A549 (cell line): Measurements from ENCODE around the gene TMEM53. TPM values are rescaled to one million over a fixed set of nuclear protein-coding genes. Genes with fewer than 3 reads are reported as not detected.

Experiments used
- ATAC-seq, 2 experiments: fragments of 200-7000 bp in 1 of 2; fragments of >200 bp in 1 of 2; cut with Nextera tagmentation in 1 of 2; cut with Tn5 transposase in 1 of 2; 3 replicates each; pipeline versions ENCODE4 v1.8.0 to v1.9.1; 2018 to 2020; ENCODE audit warnings: mild to moderate bottlenecking in 1 of 2, moderate library complexity in 1 of 2
- CTCF ChIA-PET: fragments of 300-600 bp; sonication (Branson Sonifier 250); formaldehyde crosslinking; extraction: SDS; loops from one replicate; lab custom pipeline; 2021; ENCODE audit warnings: antibody characterized with exemption, inconsistent platforms; lab: Yijun Ruan, JAX
- POLR2A ChIA-PET: fragments of 350-600 bp; formaldehyde crosslinking; extraction: SDS; loops from one replicate; lab custom pipeline; 2021; ENCODE audit warnings: antibody characterized with exemption, inconsistent platforms; lab: Yijun Ruan, JAX
- DNase-seq, 2 experiments: peaks; one replicate each; pipeline versions ENCODE4 v3.0.0 to v3.0.0-alpha.2; 2011 to 2016; ENCODE audit warnings: low read depth in 1 of 2, low spot score in 1 of 2
- FAIRE-seq: peaks from 2 replicates; lab custom pipeline; 2011; peaks lifted over from hg19 to GRCh38; lab: Jason Lieb, UNC
- H3K27ac ChIP-seq, 2 experiments: fragments of >200 bp; sonication (Bioruptor Twin); formaldehyde crosslinking; 3 replicates each; pipeline ENCODE4 v1.5.1; 2016 to 2017
- H3K4me1 ChIP-seq: fragments of >200 bp; sonication (Bioruptor Twin); formaldehyde crosslinking; 3 replicates; pipeline ENCODE4 v1.6.1; 2016
- H3K4me2 ChIP-seq: fragments of >200 bp; sonication (Bioruptor Twin); formaldehyde crosslinking; 3 replicates; pipeline ENCODE4 v1.6.1; 2016
- H3K4me3 ChIP-seq: fragments of >200 bp; sonication (Bioruptor Twin); formaldehyde crosslinking; 3 replicates; pipeline ENCODE4 v1.5.1; 2016
- H3K9me3 ChIP-seq: fragments of >200 bp; sonication (Bioruptor Twin); formaldehyde crosslinking; 3 replicates; pipeline ENCODE4 v1.6.1; 2016
- BCL3 ChIP-seq: fragments of >200 bp; sonication (Bioruptor Twin); formaldehyde crosslinking; IDR thresholded peaks from 3 replicates; pipeline ENCODE4 v1.6.1; 2016
- BHLHE40 ChIP-seq: IDR thresholded peaks from 2 replicates; pipeline ENCODE4 v1.6.1; 2012; ENCODE audit warnings: low read depth, low read length, inconsistent platforms
- CBX2 ChIP-seq: fragments of 200-600 bp; sonication (generic); IDR thresholded peaks from 2 replicates; pipeline ENCODE4 v1.6.1; 2016; ENCODE audit warnings: low read depth, mild to moderate bottlenecking, borderline replicate concordance
- CBX8 ChIP-seq: fragments of 200-600 bp; sonication (generic); IDR thresholded peaks from 2 replicates; pipeline ENCODE4 v1.6.1; 2016
- CEBPB ChIP-seq, 2 experiments: fragments of >200 bp in 1 of 2; sonication (Bioruptor Twin) in 1 of 2; formaldehyde crosslinking in 1 of 2; IDR thresholded peaks; 2 replicates each; pipeline ENCODE4 v1.6.1; 2012 to 2016
- CHD2 ChIP-seq: fragments of 150-350 bp; IDR thresholded peaks from 2 replicates; pipeline ENCODE4 v1.6.1; 2014; ENCODE audit warnings: low read length; ENCODE audit not compliant: partially characterized antibody
- E2F6 ChIP-seq: IDR thresholded peaks from 2 replicates; pipeline ENCODE4 v1.6.1; 2012; ENCODE audit warnings: low read depth, borderline replicate concordance
- EHMT2 ChIP-seq: fragments of 200-600 bp; sonication (generic); IDR thresholded peaks from 2 replicates; pipeline ENCODE4 v1.6.1; 2016; ENCODE audit warnings: antibody characterized with exemption, low read depth, mild to moderate bottlenecking, moderate library complexity
- ELK1 ChIP-seq: fragments of 150-350 bp; IDR thresholded peaks from 2 replicates; pipeline ENCODE4 v1.6.1; 2014; ENCODE audit warnings: low read depth, mild to moderate bottlenecking, low read length
- EP300 ChIP-seq, 2 experiments: fragments of >200 bp; sonication (Bioruptor Twin); formaldehyde crosslinking; IDR thresholded peaks; 2 replicates in 1 of 2; 3 replicates in 1 of 2; pipeline ENCODE4 v1.6.1; 2016 to 2017
- ESRRA ChIP-seq: fragments of 150-350 bp; IDR thresholded peaks from 2 replicates; pipeline ENCODE4 v1.6.1; 2014; ENCODE audit warnings: mild to moderate bottlenecking, low read length, borderline replicate concordance
- FOSL2 ChIP-seq, 2 experiments: fragments of 450-650 bp in 1 of 2; fragments of >200 bp in 1 of 2; sonication (Bioruptor Twin) in 1 of 2; formaldehyde crosslinking; IDR thresholded peaks; 2 replicates each; pipeline versions ENCODE4 v1.5.0 to v1.6.1; 2016 to 2020; ENCODE audit warnings: mild to moderate bottlenecking in 1 of 2, moderate library complexity in 1 of 2
- FOXS1 ChIP-seq: fragments of 250-450 bp; sonication (Bioruptor Pico); IDR thresholded peaks from 2 replicates; pipeline ENCODE4 v1.5.0; 2020; ENCODE audit warnings: mild to moderate bottlenecking, moderate library complexity
- HES2 ChIP-seq: fragments of >200 bp; sonication (Bioruptor Twin); formaldehyde crosslinking; IDR thresholded peaks from 2 replicates; pipeline ENCODE4 v1.6.1; 2016
- HOXB13 ChIP-seq: fragments of 250-450 bp; sonication (Bioruptor Pico); IDR thresholded peaks from 2 replicates; pipeline ENCODE4 v1.5.0; 2020; ENCODE audit warnings: low read depth, mild to moderate bottlenecking, moderate library complexity
- HOXB5 ChIP-seq: fragments of 250-450 bp; sonication (Bioruptor Pico); IDR thresholded peaks from 2 replicates; pipeline ENCODE4 v1.5.0; 2020; ENCODE audit warnings: mild to moderate bottlenecking, moderate library complexity
- JUN ChIP-seq, 2 experiments: fragments of >200 bp; sonication (Bioruptor Twin); formaldehyde crosslinking; IDR thresholded peaks; 2 replicates in 1 of 2; 3 replicates in 1 of 2; pipeline ENCODE4 v1.6.1; 2016 to 2017
- JUNB ChIP-seq: fragments of >200 bp; sonication (Bioruptor Twin); formaldehyde crosslinking; IDR thresholded peaks from 2 replicates; pipeline ENCODE4 v1.6.1; 2016
- KDM5A ChIP-seq: fragments of 200-600 bp; sonication (generic); IDR thresholded peaks from 2 replicates; pipeline ENCODE4 v1.6.1; 2016; ENCODE audit warnings: antibody characterized with exemption, mild to moderate bottlenecking
- MAFK ChIP-seq: fragments of 450-650 bp; IDR thresholded peaks from 2 replicates; pipeline ENCODE4 v1.6.1; 2014; ENCODE audit not compliant: partially characterized antibody
- MAZ ChIP-seq: fragments of 150-350 bp; IDR thresholded peaks from 2 replicates; pipeline ENCODE4 v1.6.1; 2014; ENCODE audit warnings: antibody characterized with exemption, low read depth, low read length, borderline replicate concordance
- NPAS2 ChIP-seq: fragments of 250-450 bp; sonication (Bioruptor Pico); IDR thresholded peaks from 2 replicates; pipeline ENCODE4 v1.8.0; 2022; ENCODE audit warnings: mild to moderate bottlenecking, moderate library complexity, borderline replicate concordance
- NR3C1 ChIP-seq: fragments of >200 bp; sonication (Bioruptor Twin); formaldehyde crosslinking; IDR thresholded peaks from 3 replicates; pipeline ENCODE4 v1.6.1; 2017
- PBX3 ChIP-seq: IDR thresholded peaks from 2 replicates; pipeline ENCODE4 v1.6.1; 2012
- RARB ChIP-seq: fragments of 250-450 bp; sonication (Bioruptor Pico); IDR thresholded peaks from 2 replicates; pipeline ENCODE4 v1.8.0; 2021; ENCODE audit warnings: mild to moderate bottlenecking, moderate library complexity
- RCOR1 ChIP-seq: fragments of 150-350 bp; IDR thresholded peaks from 2 replicates; pipeline ENCODE4 v1.6.1; 2014; ENCODE audit warnings: antibody characterized with exemption, low read length, low read depth
- SREBF2 ChIP-seq: fragments of 450-650 bp; IDR thresholded peaks from 2 replicates; pipeline ENCODE4 v1.6.1; 2014; ENCODE audit warnings: mild to moderate bottlenecking, moderate library complexity
- TFCP2L1 ChIP-seq: fragments of 250-450 bp; sonication (Bioruptor Pico); IDR thresholded peaks from 2 replicates; pipeline ENCODE4 v1.5.0; 2021; ENCODE audit warnings: mild to moderate bottlenecking
- USF2 ChIP-seq: fragments of 450-650 bp; IDR thresholded peaks from 2 replicates; pipeline ENCODE4 v1.6.1; 2014; ENCODE audit warnings: antibody characterized with exemption
- WGBS: methylation state at CpG from one replicate; pipeline ENCODE4 v1.1.6; 2017; ENCODE audit errors: missing lambda C conversion rate; 5-methylcytosine and 5-hydroxymethylcytosine counted together
- polyA plus RNA-seq, 4 experiments: library from polyadenylated mRNA; depleted of rRNA in 3 of 4; stranded (reverse); fragments of >200 nt; fragmentation: RNase III in 1 of 4; extraction: RNeasy Plus Mini Kit Qiagen cat#74134 plus additional on column Dnase treatment in 1 of 4; gene quantifications; 2 replicates in 3 of 4; 3 replicates in 1 of 4; pipeline ENCODE4 v1.2.3, GENCODE V29; 2011 to 2017

TMEM53 gene
- polyA plus RNA-seq, 2 of the 4 experiments (the other 2 are of a cell fraction): 6.2 to 8.0 TPM

- ChIA-PET POLR2A (interaction anchor here (1.9 kb wide), 1 partner anchor 25 kb away, joined by 8 read pairs; no protein-coding TSS in a partner anchor), CTCF (interaction anchor here (0.6 to 1.6 kb wide), 5 partner anchors 11 to 463 kb away, joined by 3 to 6 read pairs (median 3); no protein-coding TSS in a partner anchor)
- ATAC-seq: no peak
- H3K4me2 ChIP-seq: no peak overlapping the region
- no peak for DNase-seq
- FAIRE-seq: no peak
- 49% methylated on average over 6 of the region's 7 CpGs for WGBS
- no peak overlapping the region for H3K27ac ChIP-seq
- TF ChIP-seq NPAS2 (CRISPR knock-in tag) (no peak), JUN (IDR thresholded peaks at IDR 0.05) (no peak), FOSL2 (IDR thresholded peaks at IDR 0.05) (no peak), FOSL2 (CRISPR knock-in tag; IDR thresholded peaks at IDR 0.05) (no peak), BHLHE40 (no peak), KDM5A (no peak), MAZ (no peak), EHMT2 (no peak), CHD2 (no peak)
- peaks cover 13% of the 10 kb centered on the region for H3K4me1 ChIP-seq
- H3K4me3 ChIP-seq: no peak overlapping the region
- H3K9me3 ChIP-seq: no peaks in the 10 kb centered on the region
These were observed 22.6 kb upstream of the TMEM53 start for GRCh38 chr1:44696789-44697345.

GRCh38 chr1:44696101-44696500, 21.8 kb upstream of the TMEM53 start:
- no peaks in the 10 kb centered on the region for H3K9me3 ChIP-seq
- TF ChIP-seq PBX3 (no peak), CBX2 (no peak), USF2 (no peak), HES2 (no peak), SREBF2 (no peak), EP300 (IDR thresholded peaks at IDR 0.05) (no peak), BCL3 (no peak), HOXB13 (no peak), FOXS1 (no peak), TFCP2L1 (no peak), CBX8 (no peak)
- TF ChIP-seq, all 56 proteins: peak for 0
- H3K4me2 ChIP-seq: no peak overlapping the region
- peaks cover 5% of the 10 kb centered on the region; the same call in 2 of the 3 replicates for H3K4me1 ChIP-seq
- CTCF ChIA-PET: interaction anchor here (0.6 to 1.6 kb wide), 5 partner anchors 10 to 464 kb away, joined by 3 to 6 read pairs (median 4); no protein-coding TSS in a partner anchor
- no peak overlapping the region for H3K27ac ChIP-seq
- DNase-seq (no peak), FAIRE-seq (no peak), ATAC-seq (no peak)
- 67% methylated on average over 3 of the region's 3 CpGs for WGBS
- POLR2A ChIA-PET: no interaction called here
- H3K4me3 ChIP-seq: no peak overlapping the region

GRCh38 chr1:44695671-44696070, 21.4 kb upstream of the TMEM53 start:
- Histone ChIP-seq H3K4me3 (no peak overlapping the region), H3K27ac (no peak overlapping the region), H3K4me2 (no peak overlapping the region), H3K9me3 (no peaks in the 10 kb centered on the region), H3K4me1 (peaks cover 2% of the 10 kb centered on the region; the same call in 2 of the 3 replicates)
- ATAC-seq: no peak
- DNase-seq: no peak
- CTCF ChIA-PET: interaction anchor here (1.4 to 1.6 kb wide), 3 partner anchors 11 to 22 kb away, joined by 3 to 4 read pairs (median 4); no protein-coding TSS in a partner anchor
- POLR2A ChIA-PET: no interaction called here
- WGBS: 87% methylated on average over 4 of the region's 4 CpGs
- no peak for FAIRE-seq
- TF ChIP-seq ELK1 (no peak), E2F6 (no peak), JUNB (no peak), BCL3 (no peak), NPAS2 (CRISPR knock-in tag) (no peak), NR3C1 (no peak), RCOR1 (no peak), HOXB13 (no peak), ESRRA (no peak), RARB (CRISPR knock-in tag) (no peak), MAFK (no peak), HOXB5 (CRISPR knock-in tag) (no peak), CEBPB (IDR thresholded peaks at IDR 0.05) (no peak)
